Effector memory CD4-positive, alpha-beta T cell (primary cell): ENCODE results near the gene MICAL3.

ENCODE experiments used
- DNase-seq, 3 donors: peaks; one replicate each; pipeline ENCODE4 v3.0.0-alpha.2; 2020
- H3K27ac ChIP-seq: 2 replicates; pipeline ENCODE4 v1.7.0; 2013; ENCODE audit warnings: mild to moderate bottlenecking, low read length, moderate library complexity; ENCODE audit not compliant: insufficient read depth, poor library complexity, severe bottlenecking
- H3K27me3 ChIP-seq: replicated peaks from 2 replicates; pipeline ENCODE4 v1.7.0; 2013; ENCODE audit warnings: mild to moderate bottlenecking, low read length; ENCODE audit not compliant: insufficient read depth, control insufficient read depth, poor library complexity, severe bottlenecking
- H3K36me3 ChIP-seq: 2 replicates; pipeline ENCODE4 v1.7.0; 2013; ENCODE audit warnings: mild to moderate bottlenecking, low read length, moderate library complexity; ENCODE audit not compliant: control insufficient read depth, insufficient read depth
- H3K4me1 ChIP-seq: 2 replicates; pipeline ENCODE4 v1.7.0; 2013; ENCODE audit warnings: low read length, mild to moderate bottlenecking; ENCODE audit not compliant: control insufficient read depth, insufficient read depth, poor library complexity, severe bottlenecking
- H3K4me3 ChIP-seq: 2 replicates; pipeline ENCODE4 v1.7.0; 2013; ENCODE audit warnings: low read length, low read depth, mild to moderate bottlenecking; ENCODE audit not compliant: insufficient read depth, poor library complexity, severe bottlenecking
- H3K9me3 ChIP-seq: 2 replicates; pipeline ENCODE4 v1.7.0; 2013; ENCODE audit warnings: mild to moderate bottlenecking, low read length, moderate library complexity; ENCODE audit not compliant: control insufficient read depth

The MICAL3 gene

GRCh38 chr22:17978027-17978426, 46.3 kb downstream of the MICAL3 start:
- no peaks in the 10 kb centered on the region for H3K36me3 ChIP-seq

GRCh38 chr22:17977371-17977770, 47.0 kb downstream of the MICAL3 start:
- H3K4me1 ChIP-seq: peaks cover 14% of the 10 kb centered on the region
- no peak overlapping the region for H3K27ac ChIP-seq
- no peaks in the 10 kb centered on the region for H3K27me3 ChIP-seq
- DNase-seq: no peak
- H3K36me3 ChIP-seq: no peaks in the 10 kb centered on the region
- H3K4me3 ChIP-seq: no peak overlapping the region
- H3K9me3 ChIP-seq: no peaks in the 10 kb centered on the region

More at GRCh38 chr22:17978027-17978426, 46.3 kb downstream of the MICAL3 start:
- no peaks in the 10 kb centered on the region for H3K9me3 ChIP-seq
- H3K27ac ChIP-seq: no peak overlapping the region
- no peak overlapping the region for H3K4me3 ChIP-seq
- no peak for DNase-seq
- H3K4me1 ChIP-seq: peaks cover 14% of the 10 kb centered on the region
- H3K27me3 ChIP-seq: no peaks in the 10 kb centered on the region

- no peak overlapping the region for H3K4me3 ChIP-seq
- H3K27ac ChIP-seq: no peak overlapping the region
- DNase-seq: no peak
- H3K4me1 ChIP-seq: peaks cover 14% of the 10 kb centered on the region
- H3K9me3 ChIP-seq: no peaks in the 10 kb centered on the region
- H3K27me3 ChIP-seq: no peaks in the 10 kb centered on the region
- no peaks in the 10 kb centered on the region for H3K36me3 ChIP-seq
Measured at GRCh38 chr22:17976121-17976520, 48.2 kb downstream of the MICAL3 start.

DNA sequence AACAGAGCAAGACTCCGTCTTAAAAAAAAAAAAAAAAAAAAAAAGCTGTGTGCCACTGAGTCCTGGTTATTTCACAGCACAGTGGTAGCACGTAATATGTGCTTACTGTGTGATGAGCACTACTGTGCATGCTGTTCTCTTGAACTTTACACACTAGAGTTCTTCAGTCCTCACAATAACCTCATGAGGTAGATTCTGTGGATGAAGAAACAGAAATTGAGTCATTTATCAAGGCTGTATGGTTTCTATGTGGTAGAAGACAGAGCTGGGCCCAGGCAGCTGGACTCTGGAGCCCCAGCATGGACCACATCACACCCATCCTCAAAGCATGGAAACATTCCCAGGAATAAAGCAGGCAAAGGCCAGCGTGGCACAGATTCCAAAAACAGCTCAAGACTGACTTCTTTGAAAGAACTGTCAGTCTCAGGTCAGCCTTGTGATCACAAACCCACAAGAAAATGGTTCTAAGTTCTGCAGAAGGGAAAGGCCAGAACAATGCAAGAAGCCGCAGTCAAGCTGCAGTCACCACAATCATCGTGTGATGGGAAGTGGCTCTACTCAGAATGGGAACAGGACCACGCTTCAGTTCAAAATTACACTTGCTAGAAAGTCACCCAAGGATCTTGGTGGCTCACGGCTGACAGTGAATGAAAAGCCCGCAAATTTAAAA, 49.5 kb downstream of the MICAL3 start:
- H3K36me3 ChIP-seq: no peaks in the 10 kb centered on the region
- no peak overlapping the region for H3K4me3 ChIP-seq
- H3K27ac ChIP-seq: no peak overlapping the region
- no peaks in the 10 kb centered on the region for H3K27me3 ChIP-seq
- H3K4me1 ChIP-seq: peaks cover 3% of the 10 kb centered on the region
- no peaks in the 10 kb centered on the region for H3K9me3 ChIP-seq
- no peak for DNase-seq

- DNase-seq: no peak
- Histone ChIP-seq H3K27me3 (no peaks in the 10 kb centered on the region), H3K4me3 (no peak overlapping the region), H3K4me1 (no peaks in the 10 kb centered on the region), H3K9me3 (no peaks in the 10 kb centered on the region), H3K27ac (no peak overlapping the region), H3K36me3 (no peaks in the 10 kb centered on the region)
Measured at GRCh38 chr22:17974087-17974486, 50.3 kb downstream of the MICAL3 start.

DNA sequence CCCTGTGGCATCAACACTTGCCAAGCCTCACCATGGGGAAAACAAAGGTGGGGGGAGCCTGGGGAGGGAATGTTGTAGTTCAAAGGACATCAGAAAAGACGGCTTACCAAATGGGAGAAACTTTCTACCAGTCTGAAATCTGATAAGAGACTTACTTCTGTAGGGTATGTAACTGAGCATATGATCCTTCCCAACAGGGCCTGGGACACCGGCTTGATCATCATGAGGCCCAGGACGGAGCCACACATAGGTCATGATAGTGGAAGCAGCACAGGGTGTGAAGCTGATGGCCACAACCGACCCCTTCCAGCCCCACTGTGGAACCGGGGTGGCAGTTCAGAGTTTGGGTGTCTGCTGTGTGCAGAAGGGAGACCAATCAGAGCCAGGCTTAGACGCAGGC, 51.1 kb downstream of the MICAL3 start:
- H3K9me3 ChIP-seq: no peaks in the 10 kb centered on the region
- no peaks in the 10 kb centered on the region for H3K36me3 ChIP-seq
- H3K27ac ChIP-seq: no peak overlapping the region
- H3K4me1 ChIP-seq: no peaks in the 10 kb centered on the region
- H3K4me3 ChIP-seq: no peak overlapping the region
- H3K27me3 ChIP-seq: no peaks in the 10 kb centered on the region
- no peak for DNase-seq

GRCh38 chr22:17972385-17973191, 51.8 kb downstream of the MICAL3 start:
- H3K27ac ChIP-seq: no peak overlapping the region
- H3K4me3 ChIP-seq: no peak overlapping the region
- no peak for DNase-seq

DNA sequence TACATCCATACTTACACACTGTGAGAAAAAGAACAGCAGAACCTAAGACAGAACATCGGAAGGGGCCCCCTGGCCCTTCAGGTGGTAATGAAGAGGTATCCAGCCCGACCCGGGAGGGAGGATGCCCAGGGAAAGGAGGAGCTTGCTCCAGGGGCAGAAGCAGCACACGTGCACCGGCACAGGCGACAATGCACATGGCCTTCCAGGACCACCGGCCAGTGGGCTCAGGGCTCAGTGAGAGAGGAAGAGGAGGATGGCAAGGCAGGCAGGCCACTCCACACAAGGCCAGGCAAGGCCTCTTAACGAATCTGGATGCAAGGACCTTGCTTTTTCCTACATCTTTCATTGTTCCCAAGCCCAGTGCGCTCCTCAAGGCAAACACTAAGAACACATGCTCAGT, 52.6 kb downstream of the MICAL3 start:
- no peak for DNase-seq
- H3K4me1 ChIP-seq: no peaks in the 10 kb centered on the region
- no peak overlapping the region for H3K4me3 ChIP-seq
- H3K9me3 ChIP-seq: no peaks in the 10 kb centered on the region
- H3K36me3 ChIP-seq: no peaks in the 10 kb centered on the region
- H3K27me3 ChIP-seq: no peaks in the 10 kb centered on the region
- H3K27ac ChIP-seq: no peak overlapping the region

More at GRCh38 chr22:17972385-17973191, 51.8 kb downstream of the MICAL3 start:
- H3K9me3 ChIP-seq: no peaks in the 10 kb centered on the region
- H3K27me3 ChIP-seq: no peaks in the 10 kb centered on the region
- H3K4me1 ChIP-seq: no peaks in the 10 kb centered on the region
- H3K36me3 ChIP-seq: no peaks in the 10 kb centered on the region

- H3K27ac ChIP-seq: no peak overlapping the region
- no peak for DNase-seq
- peaks cover under 1% of the 10 kb centered on the region for H3K4me1 ChIP-seq
Measured at GRCh38 chr22:17970201-17970708, 54.1 kb downstream of the MICAL3 start.

DNA sequence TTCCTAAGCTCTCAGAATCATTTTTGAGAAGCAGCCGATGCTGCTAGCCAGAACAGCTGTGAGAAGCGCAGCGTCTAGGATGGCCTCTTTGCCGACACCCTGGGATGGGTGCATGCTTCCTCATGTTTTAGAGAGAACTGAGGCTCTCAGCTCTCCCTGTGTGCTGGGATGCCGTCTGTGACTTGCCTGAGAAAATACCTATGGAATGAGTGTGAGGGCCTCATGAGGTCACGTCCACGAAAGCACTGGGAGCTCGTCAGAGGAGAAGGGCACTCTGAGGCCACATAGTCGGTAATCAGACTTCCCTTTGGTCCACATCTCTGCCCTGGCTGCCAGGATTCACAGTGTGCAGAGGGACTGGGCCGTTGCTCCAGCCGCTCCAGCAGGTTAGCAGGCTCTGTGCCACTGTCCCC, 54.7 kb downstream of the MICAL3 start:
- H3K27me3 ChIP-seq: no peaks in the 10 kb centered on the region
- H3K27ac ChIP-seq: no peak overlapping the region

More at GRCh38 chr22:17970201-17970708, 54.1 kb downstream of the MICAL3 start:
- Histone ChIP-seq H3K36me3 (no peaks in the 10 kb centered on the region), H3K9me3 (no peaks in the 10 kb centered on the region), H3K4me3 (no peak overlapping the region), H3K27me3 (no peaks in the 10 kb centered on the region)

More for the DNA sequence above, 54.7 kb downstream of the MICAL3 start:
- Histone ChIP-seq H3K4me1 (peaks cover 3% of the 10 kb centered on the region), H3K9me3 (no peaks in the 10 kb centered on the region), H3K36me3 (no peaks in the 10 kb centered on the region), H3K4me3 (no peak overlapping the region)
- no peak for DNase-seq
